ENCODE results near the gene ARFGAP1.

The ARFGAP1 gene

DNA sequence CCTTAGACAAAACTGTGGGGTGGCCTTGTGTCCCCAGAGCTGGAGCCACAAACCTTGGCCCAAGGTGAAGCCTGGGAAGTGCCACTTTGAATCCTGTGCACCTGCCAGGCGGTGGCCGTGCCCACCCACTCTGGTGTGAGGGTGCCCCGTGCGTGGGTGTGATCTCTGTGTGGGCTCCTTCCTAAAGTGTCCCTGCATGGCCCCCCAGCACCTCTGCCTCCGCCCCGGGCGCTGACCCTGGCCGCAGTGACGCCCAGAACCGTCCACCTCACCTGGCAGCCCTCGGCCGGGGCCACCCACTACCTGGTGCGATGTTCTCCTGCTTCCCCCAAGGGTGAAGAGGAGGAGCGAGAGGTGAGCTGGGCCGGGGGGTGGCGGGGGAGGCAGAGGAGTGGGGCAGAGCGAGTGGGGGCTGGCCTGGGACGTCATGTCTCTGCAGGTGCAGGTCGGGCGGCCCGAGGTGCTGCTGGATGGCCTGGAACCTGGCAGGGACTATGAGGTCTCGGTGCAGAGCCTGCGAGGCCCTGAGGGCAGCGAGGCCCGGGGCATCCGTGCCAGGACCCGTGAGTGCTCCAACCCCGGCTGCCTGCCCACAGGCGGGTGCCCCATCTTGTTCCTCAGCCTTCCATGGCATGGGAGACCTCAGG, 38.7 kb downstream of the ARFGAP1 start:
- Histone ChIP-seq H4K20me1 (ENCODE audit: insufficient read depth, low read length) (no peaks in the 10 kb centered on the region), H2AFZ (ENCODE audit: low read depth, low read length) (no peak overlapping the region), H3K4me3 (ENCODE audit: low read length) (no peak overlapping the region), H3K27me3 (ENCODE audit: low read depth, low read length) (no peaks in the 10 kb centered on the region), H3K36me3 (replicated peaks; ENCODE audit: low read depth, low read length) (no peaks in the 10 kb centered on the region), H3K79me2 (ENCODE audit: low read length) (no peaks in the 10 kb centered on the region), H3K9ac (ENCODE audit: low read length) (no peak overlapping the region), H3K4me1 (ENCODE audit: low read length) (no peaks in the 10 kb centered on the region), H3K27ac (ENCODE audit: low read length) (no peak overlapping the region), H3K4me2 (ENCODE audit: low read length) (no peak overlapping the region), H3K9me3 (ENCODE audit: insufficient read depth, low read length) (no peaks in the 10 kb centered on the region)
- TF ChIP-seq, protein P1, sequence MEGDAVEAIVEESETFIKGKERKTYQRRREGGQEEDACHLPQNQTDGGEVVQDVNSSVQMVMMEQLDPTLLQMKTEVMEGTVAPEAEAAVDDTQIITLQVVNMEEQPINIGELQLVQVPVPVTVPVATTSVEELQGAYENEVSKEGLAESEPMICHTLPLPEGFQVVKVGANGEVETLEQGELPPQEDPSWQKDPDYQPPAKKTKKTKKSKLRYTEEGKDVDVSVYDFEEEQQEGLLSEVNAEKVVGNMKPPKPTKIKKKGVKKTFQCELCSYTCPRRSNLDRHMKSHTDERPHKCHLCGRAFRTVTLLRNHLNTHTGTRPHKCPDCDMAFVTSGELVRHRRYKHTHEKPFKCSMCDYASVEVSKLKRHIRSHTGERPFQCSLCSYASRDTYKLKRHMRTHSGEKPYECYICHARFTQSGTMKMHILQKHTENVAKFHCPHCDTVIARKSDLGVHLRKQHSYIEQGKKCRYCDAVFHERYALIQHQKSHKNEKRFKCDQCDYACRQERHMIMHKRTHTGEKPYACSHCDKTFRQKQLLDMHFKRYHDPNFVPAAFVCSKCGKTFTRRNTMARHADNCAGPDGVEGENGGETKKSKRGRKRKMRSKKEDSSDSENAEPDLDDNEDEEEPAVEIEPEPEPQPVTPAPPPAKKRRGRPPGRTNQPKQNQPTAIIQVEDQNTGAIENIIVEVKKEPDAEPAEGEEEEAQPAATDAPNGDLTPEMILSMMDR (IDR thresholded peaks at IDR 0.05; ENCODE audit: low read depth, low read length): no peak
- no peak for TF ChIP-seq EZH2phosphoT487 (IDR thresholded peaks at IDR 0.05; ENCODE audit: low read depth)

DNA sequence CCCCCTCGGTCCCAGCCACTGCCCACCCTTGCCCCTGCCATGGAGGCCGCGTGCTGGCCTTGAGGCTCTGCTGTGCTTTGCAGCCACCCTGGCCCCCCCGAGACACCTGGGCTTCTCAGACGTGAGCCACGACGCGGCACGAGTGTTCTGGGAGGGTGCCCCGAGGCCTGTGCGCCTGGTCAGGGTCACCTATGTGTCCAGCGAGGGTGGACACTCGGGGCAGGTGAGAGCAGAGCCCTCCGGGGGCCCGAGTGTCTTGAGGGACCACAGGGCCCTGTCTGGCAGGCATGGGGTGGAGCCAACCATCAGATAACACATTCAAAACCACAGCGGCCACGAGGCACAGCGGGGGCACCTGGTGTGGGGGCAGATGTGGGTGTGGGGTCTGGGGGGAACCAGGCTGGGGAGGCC, 39.2 kb downstream of the ARFGAP1 start:
- TF ChIP-seq, protein P1 (IDR thresholded peaks at IDR 0.05; ENCODE audit: low read depth, low read length): no peak
- TF ChIP-seq EZH2phosphoT487 (IDR thresholded peaks at IDR 0.05; ENCODE audit: low read depth): no peak
- no peak overlapping the region for H3K9ac ChIP-seq (ENCODE audit: low read length)

DNA sequence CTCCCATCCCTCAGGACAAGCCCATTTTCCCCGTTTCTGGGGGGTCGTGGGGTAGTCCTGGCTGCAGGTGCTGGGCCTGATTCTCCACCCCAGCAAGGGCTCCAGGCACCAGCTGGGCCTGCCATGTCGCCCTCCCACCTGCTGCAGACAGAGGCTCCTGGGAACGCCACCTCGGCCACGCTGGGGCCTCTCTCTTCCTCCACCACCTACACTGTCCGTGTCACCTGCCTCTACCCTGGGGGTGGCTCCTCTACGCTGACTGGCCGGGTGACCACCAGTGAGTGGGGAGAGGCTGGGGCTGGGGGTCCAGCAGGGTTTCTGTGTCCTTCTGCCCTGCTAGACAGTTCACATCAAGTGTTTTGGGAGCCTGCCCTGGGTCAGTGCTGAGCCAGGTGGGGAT, 39.7 kb downstream of the ARFGAP1 start:
- no peaks in the 10 kb centered on the region for H3K36me3 ChIP-seq (replicated peaks; ENCODE audit: low read depth, low read length)
- no peak overlapping the region for H2AFZ ChIP-seq (ENCODE audit: low read depth, low read length)
- no peaks in the 10 kb centered on the region for H3K4me1 ChIP-seq (ENCODE audit: low read length)
- H3K27ac ChIP-seq (ENCODE audit: low read length): no peak overlapping the region
- H4K20me1 ChIP-seq (ENCODE audit: insufficient read depth, low read length): no peaks in the 10 kb centered on the region
- H3K27me3 ChIP-seq (ENCODE audit: low read depth, low read length): no peaks in the 10 kb centered on the region
- no peaks in the 10 kb centered on the region for H3K9me3 ChIP-seq (ENCODE audit: insufficient read depth, low read length)
- no peak overlapping the region for H3K4me2 ChIP-seq (ENCODE audit: low read length)
- no peak for TF ChIP-seq EZH2phosphoT487 (IDR thresholded peaks at IDR 0.05; ENCODE audit: low read depth)
- TF ChIP-seq, protein P1 (IDR thresholded peaks at IDR 0.05; ENCODE audit: low read depth, low read length): no peak
- H3K79me2 ChIP-seq (ENCODE audit: low read length): no peaks in the 10 kb centered on the region
- no peak overlapping the region for H3K9ac ChIP-seq (ENCODE audit: low read length)
- no peak overlapping the region for H3K4me3 ChIP-seq (ENCODE audit: low read length)

More for the DNA sequence above, 39.2 kb downstream of the ARFGAP1 start:
- Histone ChIP-seq H4K20me1 (ENCODE audit: insufficient read depth, low read length) (no peaks in the 10 kb centered on the region), H3K27me3 (ENCODE audit: low read depth, low read length) (no peaks in the 10 kb centered on the region), H2AFZ (ENCODE audit: low read depth, low read length) (no peak overlapping the region), H3K9me3 (ENCODE audit: insufficient read depth, low read length) (no peaks in the 10 kb centered on the region), H3K4me2 (ENCODE audit: low read length) (no peak overlapping the region), H3K79me2 (ENCODE audit: low read length) (no peaks in the 10 kb centered on the region), H3K27ac (ENCODE audit: low read length) (no peak overlapping the region), H3K4me3 (ENCODE audit: low read length) (no peak overlapping the region), H3K36me3 (replicated peaks; ENCODE audit: low read depth, low read length) (no peaks in the 10 kb centered on the region), H3K4me1 (ENCODE audit: low read length) (no peaks in the 10 kb centered on the region)

DNA sequence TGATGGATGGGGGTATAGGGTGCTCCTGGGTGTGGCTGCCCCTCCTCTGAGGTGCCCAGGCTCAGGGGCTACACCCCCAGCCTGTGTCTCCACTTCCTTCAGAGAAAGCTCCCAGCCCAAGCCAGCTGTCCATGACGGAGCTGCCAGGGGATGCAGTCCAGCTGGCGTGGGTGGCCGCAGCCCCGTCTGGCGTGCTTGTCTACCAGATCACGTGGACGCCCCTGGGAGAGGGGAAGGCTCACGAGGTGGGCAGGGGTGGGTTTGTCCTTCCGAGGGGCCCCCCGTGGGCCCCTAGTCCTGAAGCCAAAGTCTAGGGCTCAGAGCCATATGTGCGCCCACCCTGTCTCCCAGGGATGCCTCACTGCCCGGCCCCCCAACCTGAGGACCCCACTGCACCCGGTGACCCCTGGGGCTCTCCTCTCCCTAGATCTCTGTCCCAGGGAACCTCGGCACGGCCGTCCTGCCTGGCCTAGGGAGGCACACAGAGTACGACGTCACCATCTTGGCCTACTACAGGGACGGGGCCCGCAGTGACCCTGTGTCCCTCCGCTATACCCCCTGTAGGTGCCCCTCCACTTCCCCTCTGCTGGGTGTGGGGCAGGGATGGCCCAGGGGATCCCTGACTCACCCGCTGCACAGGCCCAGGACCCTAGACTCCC, 40.2 kb downstream of the ARFGAP1 start:
- no peak overlapping the region for H3K4me3 ChIP-seq (ENCODE audit: low read length)
- no peaks in the 10 kb centered on the region for H3K79me2 ChIP-seq (ENCODE audit: low read length)
- TF ChIP-seq, protein P1 (IDR thresholded peaks at IDR 0.05; ENCODE audit: low read depth, low read length): no peak
- TF ChIP-seq EZH2phosphoT487 (IDR thresholded peaks at IDR 0.05; ENCODE audit: low read depth): no peak
- H3K4me1 ChIP-seq (ENCODE audit: low read length): no peaks in the 10 kb centered on the region
- H3K9ac ChIP-seq (ENCODE audit: low read length): no peak overlapping the region
- no peak overlapping the region for H3K27ac ChIP-seq (ENCODE audit: low read length)
- no peaks in the 10 kb centered on the region for H4K20me1 ChIP-seq (ENCODE audit: insufficient read depth, low read length)
- H3K4me2 ChIP-seq (ENCODE audit: low read length): no peak overlapping the region
- H3K27me3 ChIP-seq (ENCODE audit: low read depth, low read length): no peaks in the 10 kb centered on the region
- no peak overlapping the region for H2AFZ ChIP-seq (ENCODE audit: low read depth, low read length)
- no peaks in the 10 kb centered on the region for H3K9me3 ChIP-seq (ENCODE audit: insufficient read depth, low read length)
- no peaks in the 10 kb centered on the region for H3K36me3 ChIP-seq (replicated peaks; ENCODE audit: low read depth, low read length)
